ENCODE data around the gene DHRS12.

Gene DHRS12

GRCh38 chr13:51776179-51776578, 27.8 kb downstream of the DHRS12 start:
- DNase-seq (ENCODE audit: low read depth): no peak

GRCh38 chr13:51773515-51773914, 30.4 kb downstream of the DHRS12 start:
- no peak overlapping the region for H3K4me3 ChIP-seq (ENCODE audit: low read length)
- no peak for DNase-seq (ENCODE audit: low read depth)
- TF ChIP-seq CTCF (conservative IDR thresholded peaks at IDR 0.05; ENCODE audit: low read depth, low read length): no peak

More at GRCh38 chr13:51776179-51776578, 27.8 kb downstream of the DHRS12 start:
- no peak for TF ChIP-seq CTCF (conservative IDR thresholded peaks at IDR 0.05; ENCODE audit: low read depth, low read length)
- no peak overlapping the region for H3K4me3 ChIP-seq (ENCODE audit: low read length)

GRCh38 chr13:51772781-51773180, 31.2 kb downstream of the DHRS12 start:
- no peak for DNase-seq (ENCODE audit: low read depth)
- H3K4me3 ChIP-seq (ENCODE audit: low read length): no peak overlapping the region
- no peak for TF ChIP-seq CTCF (conservative IDR thresholded peaks at IDR 0.05; ENCODE audit: low read depth, low read length)

- DNase-seq (ENCODE audit: low read depth): no peak
These were observed 31.9 kb downstream of the DHRS12 start for GRCh38 chr13:51772105-51772455.

GRCh38 chr13:51771418-51772104, 32.4 kb downstream of the DHRS12 start:
- DNase-seq (ENCODE audit: low read depth): no peak
- no peak for TF ChIP-seq CTCF (conservative IDR thresholded peaks at IDR 0.05; ENCODE audit: low read depth, low read length)
- H3K4me3 ChIP-seq (ENCODE audit: low read length): no peak overlapping the region

More at GRCh38 chr13:51772105-51772455, 31.9 kb downstream of the DHRS12 start:
- TF ChIP-seq CTCF (conservative IDR thresholded peaks at IDR 0.05; ENCODE audit: low read depth, low read length): no peak
- H3K4me3 ChIP-seq (ENCODE audit: low read length): no peak overlapping the region

- no peak for DNase-seq (ENCODE audit: low read depth)
- H3K4me3 ChIP-seq (ENCODE audit: low read length): no peak overlapping the region
- no peak for TF ChIP-seq CTCF (conservative IDR thresholded peaks at IDR 0.05; ENCODE audit: low read depth, low read length)
These were observed 33.1 kb downstream of the DHRS12 start for GRCh38 chr13:51770681-51771417.

- no peak overlapping the region for H3K4me3 ChIP-seq (ENCODE audit: low read length)
- no peak for DNase-seq (ENCODE audit: low read depth)
- no peak for TF ChIP-seq CTCF (conservative IDR thresholded peaks at IDR 0.05; ENCODE audit: low read depth, low read length)
These were observed 33.8 kb downstream of the DHRS12 start for GRCh38 chr13:51770160-51770559.

Data from retinal pigment epithelial cell (primary cell).